ENCODE data around the gene C8G.

The C8G gene

DNA sequence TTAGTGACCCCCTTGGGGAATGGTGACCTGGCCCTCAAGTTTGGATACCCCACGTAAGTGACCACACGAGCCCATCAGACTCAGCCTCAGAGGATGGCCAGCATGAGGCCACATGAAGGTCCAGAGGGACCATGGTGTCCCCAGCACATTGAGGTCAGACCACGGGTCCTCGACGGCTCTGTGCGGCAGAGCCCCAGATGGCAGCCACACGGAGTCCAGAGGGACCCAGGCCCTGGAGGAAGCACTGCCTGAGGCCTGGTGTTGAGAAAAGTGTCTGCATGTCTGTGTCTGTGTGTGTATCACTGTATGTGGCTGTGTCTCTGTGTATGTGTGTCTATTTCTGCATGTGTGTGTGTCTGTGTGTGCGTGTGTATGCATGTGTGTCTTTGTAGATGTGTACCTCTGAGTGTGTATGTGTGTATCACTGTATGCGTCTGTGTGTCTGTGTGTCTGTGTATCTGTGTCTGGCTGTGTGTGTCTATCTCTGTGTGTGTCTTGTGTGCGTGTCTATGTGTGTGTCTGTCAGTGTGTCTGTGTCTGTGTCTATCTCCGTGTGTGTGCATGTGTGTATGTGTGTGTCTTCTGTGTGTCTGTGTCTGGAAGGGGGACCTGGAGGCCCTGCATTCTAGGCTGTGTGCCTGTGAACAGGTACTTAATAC, 38.7 kb downstream of the C8G start:
- peak; percentile 58 for DNase-seq (ENCODE audit: low read depth)
- no peak overlapping the region for H3K4me3 ChIP-seq (ENCODE audit: low read depth, low read length)
- TF ChIP-seq, protein P1, sequence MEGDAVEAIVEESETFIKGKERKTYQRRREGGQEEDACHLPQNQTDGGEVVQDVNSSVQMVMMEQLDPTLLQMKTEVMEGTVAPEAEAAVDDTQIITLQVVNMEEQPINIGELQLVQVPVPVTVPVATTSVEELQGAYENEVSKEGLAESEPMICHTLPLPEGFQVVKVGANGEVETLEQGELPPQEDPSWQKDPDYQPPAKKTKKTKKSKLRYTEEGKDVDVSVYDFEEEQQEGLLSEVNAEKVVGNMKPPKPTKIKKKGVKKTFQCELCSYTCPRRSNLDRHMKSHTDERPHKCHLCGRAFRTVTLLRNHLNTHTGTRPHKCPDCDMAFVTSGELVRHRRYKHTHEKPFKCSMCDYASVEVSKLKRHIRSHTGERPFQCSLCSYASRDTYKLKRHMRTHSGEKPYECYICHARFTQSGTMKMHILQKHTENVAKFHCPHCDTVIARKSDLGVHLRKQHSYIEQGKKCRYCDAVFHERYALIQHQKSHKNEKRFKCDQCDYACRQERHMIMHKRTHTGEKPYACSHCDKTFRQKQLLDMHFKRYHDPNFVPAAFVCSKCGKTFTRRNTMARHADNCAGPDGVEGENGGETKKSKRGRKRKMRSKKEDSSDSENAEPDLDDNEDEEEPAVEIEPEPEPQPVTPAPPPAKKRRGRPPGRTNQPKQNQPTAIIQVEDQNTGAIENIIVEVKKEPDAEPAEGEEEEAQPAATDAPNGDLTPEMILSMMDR (conservative IDR thresholded peaks at IDR 0.05; ENCODE audit: low read depth, low read length): no peak

DNA sequence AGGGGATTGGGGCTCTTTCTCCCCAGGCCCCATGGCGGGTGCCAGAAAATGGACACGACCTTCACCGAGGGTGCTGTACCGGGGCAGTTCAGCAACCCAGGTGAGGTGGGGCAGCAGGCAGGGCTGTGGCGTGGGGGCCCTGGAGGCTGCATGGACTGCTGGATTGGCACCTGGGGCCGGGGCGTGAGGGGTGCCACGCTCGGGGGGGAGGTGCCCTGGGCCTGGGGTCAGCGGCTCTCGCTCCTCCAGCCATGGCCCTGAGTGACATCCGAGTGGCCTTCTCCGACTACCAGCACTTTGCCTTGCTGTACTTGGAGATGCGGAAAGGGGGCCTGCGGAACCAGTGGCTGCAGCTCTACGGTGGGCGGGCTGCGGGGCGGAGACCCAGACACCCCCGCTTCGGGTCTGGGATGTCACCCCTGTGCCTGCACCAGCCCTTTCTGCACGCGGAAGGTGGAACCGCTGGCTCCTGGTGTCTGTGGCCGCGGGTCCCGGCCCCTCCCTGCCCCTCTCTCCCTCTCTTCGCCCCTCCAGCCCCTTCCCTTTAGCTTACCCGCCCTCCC, 39.5 kb downstream of the C8G start:
- no peak overlapping the region for H3K4me3 ChIP-seq (ENCODE audit: low read depth, low read length)
- TF ChIP-seq, protein P1 (conservative IDR thresholded peaks at IDR 0.05; ENCODE audit: low read depth, low read length): no peak

DNA sequence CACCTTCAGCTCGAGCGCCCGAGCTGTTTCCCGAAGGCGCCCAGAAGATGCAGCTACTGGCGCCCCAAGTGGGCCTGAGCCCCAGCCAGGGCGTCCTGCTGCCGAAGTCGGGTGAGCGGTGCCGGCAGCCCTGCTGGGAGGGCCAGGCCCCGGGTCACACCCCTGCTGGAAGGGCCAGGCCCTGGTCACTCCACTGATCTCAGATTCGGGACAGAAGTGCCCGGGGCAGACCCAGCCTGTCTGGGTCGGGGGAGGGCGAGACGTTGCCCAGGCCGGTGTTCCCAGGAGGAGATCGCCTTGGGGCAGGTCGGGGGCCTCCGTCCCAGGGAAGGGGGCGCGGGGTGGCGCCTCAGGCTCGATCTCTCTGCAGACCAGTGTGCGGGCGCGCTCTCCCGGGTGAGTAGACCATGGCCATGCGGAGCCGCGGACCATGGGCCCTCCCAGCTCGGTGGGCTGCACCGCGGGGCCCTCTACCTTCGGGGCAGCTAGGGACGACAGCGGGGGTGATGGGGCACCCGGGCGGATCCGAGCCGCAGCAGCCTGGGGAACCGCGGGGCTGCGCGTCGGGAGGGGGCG, 40.1 kb downstream of the C8G start:
- peak; percentile 37 for DNase-seq (ENCODE audit: low read depth)
- TF ChIP-seq, protein P1 (conservative IDR thresholded peaks at IDR 0.05; ENCODE audit: low read depth, low read length): no peak
- no peak overlapping the region for H3K4me3 ChIP-seq (ENCODE audit: low read depth, low read length)

More for the DNA sequence above, 39.5 kb downstream of the C8G start:
- DNase-seq (ENCODE audit: low read depth): peak; percentile 34

DNA sequence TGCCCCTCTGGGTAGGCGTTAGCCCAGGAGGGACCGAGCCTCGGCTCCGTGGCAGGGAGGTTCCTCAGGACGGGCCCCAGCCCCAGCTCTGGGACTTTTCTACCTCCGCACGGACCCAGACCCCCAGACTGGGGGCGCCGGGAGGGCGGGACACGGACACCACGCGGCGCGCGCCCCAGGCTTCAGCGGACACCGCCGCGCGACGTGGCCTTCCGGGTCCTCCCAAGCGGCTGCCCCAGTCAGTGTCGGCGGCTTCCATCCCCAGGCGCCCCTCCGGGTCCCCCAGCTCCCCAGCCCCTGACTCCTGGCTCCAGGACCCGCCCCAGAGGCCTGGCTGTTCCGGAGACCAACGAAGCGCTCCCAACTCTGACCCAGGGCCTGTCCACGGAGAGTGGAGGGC, 40.8 kb downstream of the C8G start:
- TF ChIP-seq, protein P1 (conservative IDR thresholded peaks at IDR 0.05; ENCODE audit: low read depth, low read length): no peak
- DNase-seq (ENCODE audit: low read depth): no peak
- H3K4me3 ChIP-seq (ENCODE audit: low read depth, low read length): no peak overlapping the region

DNA sequence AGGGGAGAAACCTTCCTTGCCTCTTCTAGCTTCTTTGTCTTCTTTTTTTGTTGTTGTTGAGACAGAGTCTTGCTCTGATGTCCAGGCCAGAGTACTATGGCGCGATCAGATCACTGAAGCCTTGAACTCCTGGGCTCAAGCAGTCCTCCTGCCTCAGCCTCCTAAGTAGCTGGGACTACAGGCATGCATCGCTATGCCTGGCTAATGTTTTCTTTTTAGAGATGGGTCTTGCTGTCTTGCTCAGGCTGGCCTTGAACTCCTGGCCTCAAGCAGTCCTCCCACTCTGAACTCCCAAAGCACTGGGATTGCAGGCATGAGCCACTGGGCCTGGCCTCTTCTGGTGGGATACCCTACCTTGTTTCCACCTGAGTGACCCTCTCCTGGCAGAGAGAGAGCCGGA, 43.8 kb downstream of the C8G start:
- TF ChIP-seq, protein P1 (conservative IDR thresholded peaks at IDR 0.05; ENCODE audit: low read depth, low read length): no peak
- no peak for DNase-seq (ENCODE audit: low read depth)
- no peak overlapping the region for H3K4me3 ChIP-seq (ENCODE audit: low read depth, low read length)

DNA sequence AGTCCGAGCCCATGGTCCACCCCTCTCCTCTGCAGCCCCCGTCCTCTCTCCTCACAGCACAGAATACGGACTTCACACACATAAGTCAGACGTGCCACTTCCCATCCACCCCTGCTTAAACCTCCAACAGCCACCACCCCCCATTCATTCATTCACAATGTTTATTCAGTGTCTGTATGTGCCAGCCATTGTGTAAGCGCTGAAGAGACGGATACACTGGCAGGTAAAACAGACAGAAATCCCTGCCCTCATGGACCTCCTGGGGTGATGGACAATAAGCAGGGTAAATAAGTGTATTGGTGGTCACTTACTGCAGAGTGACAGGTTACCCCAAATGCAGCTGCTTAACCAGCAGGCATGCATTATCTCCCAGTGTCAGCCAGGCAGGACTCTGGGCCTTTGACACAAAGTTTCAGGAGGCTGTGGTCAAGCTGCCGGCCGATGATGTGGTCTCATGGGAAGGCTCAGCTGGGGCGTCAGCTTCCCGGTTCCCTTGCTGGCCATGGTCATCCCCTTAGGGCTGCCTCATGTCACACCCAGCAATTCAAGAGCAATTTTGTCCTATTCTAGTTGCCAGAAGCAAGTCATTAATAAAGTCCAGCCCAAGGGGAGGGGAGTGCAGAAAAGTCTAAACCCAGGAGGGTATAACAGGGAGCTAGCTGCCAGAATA, 45.3 kb downstream of the C8G start:
- TF ChIP-seq, protein P1 (conservative IDR thresholded peaks at IDR 0.05; ENCODE audit: low read depth, low read length): no peak
- no peak overlapping the region for H3K4me3 ChIP-seq (ENCODE audit: low read depth, low read length)
- no peak for DNase-seq (ENCODE audit: low read depth)

Data from choroid plexus epithelial cell (primary cell).